Activated B cell treated with CpG ODN at 0.5 μM for 24 hours (primary cell): ENCODE results near the gene EYA3. TPM values are rescaled to one million over a fixed set of nuclear protein-coding genes. Genes with fewer than 3 reads are reported as not detected.
"Not testable (repeated sequence)": the region's sequence is repeated elsewhere in the genome, so short reads cannot be mapped to it uniquely, and the experiment has no call there.

Experiments
- ATAC-seq: fragments of 200-7000 bp; cut with Tn5 transposase; one replicate; pipeline ENCODE4 v1.10.0; 2021; ENCODE audit warnings: low read depth, mild to moderate bottlenecking, moderate library complexity
- CTCF ChIA-PET: fragments of 350-600 bp; sonication (Branson Sonifier 250); formaldehyde crosslinking; loops from one replicate; lab custom pipeline; 2021; ENCODE audit warnings: antibody characterized with exemption; lab: Charles Lee
- POLR2A ChIA-PET: fragments of 350-600 bp; sonication (Branson Sonifier 250); formaldehyde crosslinking; loops from one replicate; lab custom pipeline; 2021; ENCODE audit warnings: antibody characterized with exemption; lab: Charles Lee
- DNase-seq: peaks from one replicate; pipeline ENCODE4 v3.0.0; 2022
- H3K27ac Mint-ChIP-seq: one replicate; pipeline ENCODE4 v1.8.0; 2020; ENCODE audit warnings: mixed read lengths
- H3K27me3 Mint-ChIP-seq: one replicate; pipeline ENCODE4 v1.8.0; 2021; ENCODE audit warnings: mixed read lengths
- H3K36me3 Mint-ChIP-seq: one replicate; pipeline ENCODE4 v1.8.0; 2021; ENCODE audit warnings: low read depth, mixed read lengths
- H3K4me1 Mint-ChIP-seq: one replicate; pipeline ENCODE4 v1.8.0; 2021; ENCODE audit warnings: mixed read lengths
- H3K4me3 Mint-ChIP-seq: one replicate; pipeline ENCODE4 v1.8.0; 2020; ENCODE audit warnings: mild to moderate bottlenecking, mixed read lengths
- H3K9me3 Mint-ChIP-seq: one replicate; pipeline ENCODE4 v1.8.0; 2020; ENCODE audit warnings: mixed read lengths
- intact Hi-C: fragments of 100-400 bp; cut with micrococcal nuclease; formaldehyde crosslinking; loops from one replicate; pipeline ENCODE4 v1.15.1; 2024
- total RNA-seq: library from RNA; stranded (reverse); gene quantifications from 2 replicates; pipeline ENCODE4 v1.2.3, GENCODE V29; 2022
- TF ChIP-seq, protein P1 (sequence below): fragments of 200-600 bp; IDR thresholded peaks from one replicate; pipeline ENCODE4 v1.8.0; 2022; ENCODE audit warnings: antibody characterized with exemption, mild to moderate bottlenecking

Gene EYA3
- total RNA-seq, 1 donor from 2014 or later = 31.0 TPM

- no peak for ATAC-seq
- ChIA-PET CTCF (interaction anchor here (1.0 kb wide), 1 partner anchor 153 kb away, joined by 3 read pairs; no protein-coding TSS in a partner anchor), POLR2A (no interaction called here)
- Mint-ChIP-seq H3K4me3 (no peak overlapping the region), H3K4me1 (no peaks in the 10 kb centered on the region), H3K36me3 (peaks cover 63% of the 10 kb centered on the region), H3K27me3 (no peaks in the 10 kb centered on the region), H3K9me3 (no peaks in the 10 kb centered on the region), H3K27ac (no peak overlapping the region)
- TF ChIP-seq, protein P1, sequence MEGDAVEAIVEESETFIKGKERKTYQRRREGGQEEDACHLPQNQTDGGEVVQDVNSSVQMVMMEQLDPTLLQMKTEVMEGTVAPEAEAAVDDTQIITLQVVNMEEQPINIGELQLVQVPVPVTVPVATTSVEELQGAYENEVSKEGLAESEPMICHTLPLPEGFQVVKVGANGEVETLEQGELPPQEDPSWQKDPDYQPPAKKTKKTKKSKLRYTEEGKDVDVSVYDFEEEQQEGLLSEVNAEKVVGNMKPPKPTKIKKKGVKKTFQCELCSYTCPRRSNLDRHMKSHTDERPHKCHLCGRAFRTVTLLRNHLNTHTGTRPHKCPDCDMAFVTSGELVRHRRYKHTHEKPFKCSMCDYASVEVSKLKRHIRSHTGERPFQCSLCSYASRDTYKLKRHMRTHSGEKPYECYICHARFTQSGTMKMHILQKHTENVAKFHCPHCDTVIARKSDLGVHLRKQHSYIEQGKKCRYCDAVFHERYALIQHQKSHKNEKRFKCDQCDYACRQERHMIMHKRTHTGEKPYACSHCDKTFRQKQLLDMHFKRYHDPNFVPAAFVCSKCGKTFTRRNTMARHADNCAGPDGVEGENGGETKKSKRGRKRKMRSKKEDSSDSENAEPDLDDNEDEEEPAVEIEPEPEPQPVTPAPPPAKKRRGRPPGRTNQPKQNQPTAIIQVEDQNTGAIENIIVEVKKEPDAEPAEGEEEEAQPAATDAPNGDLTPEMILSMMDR = no peak
- intact Hi-C loops = no loop called here
- DNase-seq = no peak
Observed at GRCh38 chr1:28010969-28011368, 77.4 kb downstream of the EYA3 start.

DNA sequence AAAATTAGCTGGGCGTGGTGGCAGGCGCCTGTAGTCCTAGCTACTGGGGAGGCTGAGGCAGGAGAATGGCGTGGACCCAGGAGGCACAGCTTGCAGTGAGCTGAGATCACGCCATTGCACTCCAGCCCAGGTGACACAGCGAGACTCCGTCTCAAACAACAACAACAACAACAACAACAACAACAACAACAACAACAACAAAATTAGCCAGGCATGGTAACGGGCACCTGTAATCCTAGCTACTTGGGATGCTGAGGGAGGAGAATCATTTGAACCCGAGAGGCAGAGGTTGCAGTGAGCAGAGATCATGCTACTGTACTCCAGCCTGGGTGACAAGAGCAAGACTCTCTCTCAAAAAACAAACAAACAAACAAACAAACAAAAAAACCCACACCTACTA is 85.3 kb downstream of the EYA3 start:
- ATAC-seq, H3K27ac Mint-ChIP-seq, H3K4me1 Mint-ChIP-seq, H3K27me3 Mint-ChIP-seq, H3K4me3 Mint-ChIP-seq, H3K9me3 Mint-ChIP-seq, CTCF ChIA-PET, DNase-seq, intact Hi-C loops: not testable (repeated sequence)
- POLR2A ChIA-PET = interaction anchor here (0.7 kb wide), 1 partner anchor 762 kb away, joined by 3 read pairs; no protein-coding TSS in a partner anchor
- H3K36me3 Mint-ChIP-seq = peaks cover 55% of the 10 kb centered on the region

GRCh38 chr1:28002600-28002999 is 85.8 kb downstream of the EYA3 start:
- intact Hi-C loops = no loop called here
- Mint-ChIP-seq H3K36me3 (peaks cover 55% of the 10 kb centered on the region), H3K27ac (no peak overlapping the region)

GRCh38 chr1:27999055-27999454 is 89.4 kb downstream of the EYA3 start:
- no peak for DNase-seq
- no peak overlapping the region for H3K4me3 Mint-ChIP-seq
- peaks cover 58% of the 10 kb centered on the region for H3K36me3 Mint-ChIP-seq
- no peaks in the 10 kb centered on the region for H3K27me3 Mint-ChIP-seq
- ChIA-PET POLR2A (interaction anchor here (0.7 kb wide), 1 partner anchor 14 kb away, joined by 3 read pairs; no protein-coding TSS in a partner anchor), CTCF (interaction anchor here (0.8 kb wide), 1 partner anchor 59 kb away, joined by 3 read pairs; no protein-coding TSS in a partner anchor)
- H3K9me3 Mint-ChIP-seq = no peaks in the 10 kb centered on the region
- TF ChIP-seq, protein P1 = no peak
- intact Hi-C loops = no loop called here
- no peak overlapping the region for H3K27ac Mint-ChIP-seq
- ATAC-seq = no peak
- no peaks in the 10 kb centered on the region for H3K4me1 Mint-ChIP-seq

More at GRCh38 chr1:28002600-28002999, 85.8 kb downstream of the EYA3 start:
- ChIA-PET CTCF (no interaction called here), POLR2A (no interaction called here)
- Mint-ChIP-seq H3K4me1 (no peaks in the 10 kb centered on the region), H3K4me3 (no peak overlapping the region), H3K27me3 (no peaks in the 10 kb centered on the region), H3K9me3 (no peaks in the 10 kb centered on the region)
- TF ChIP-seq, protein P1 = no peak
- no peak for DNase-seq
- no peak for ATAC-seq

DNA sequence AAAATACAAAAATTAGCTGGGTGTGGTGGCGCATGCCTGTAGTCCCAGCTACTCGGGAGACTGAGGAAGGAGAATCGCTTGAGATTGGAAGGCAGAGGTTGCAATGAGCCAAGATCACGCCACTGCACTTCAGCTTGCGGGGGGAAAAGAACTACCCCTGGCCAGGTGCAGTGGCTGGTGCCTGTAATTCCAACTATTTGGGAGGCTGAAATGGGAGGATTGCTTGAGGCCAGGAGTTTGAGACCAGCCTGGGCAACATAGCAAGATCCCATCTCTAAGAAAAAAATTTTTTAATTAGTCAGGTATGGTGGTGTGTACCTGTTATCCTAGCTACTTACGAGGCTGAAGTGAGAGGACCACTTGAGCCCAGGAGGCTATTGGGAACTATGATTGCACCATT is 93.9 kb downstream of the EYA3 start:
- peaks cover 80% of the 10 kb centered on the region for H3K36me3 Mint-ChIP-seq
- POLR2A ChIA-PET = interaction anchor here (0.6 kb wide), 1 partner anchor 1020 kb away, joined by 9 read pairs; no protein-coding TSS in a partner anchor
- not testable (repeated sequence) for H3K27ac Mint-ChIP-seq

GRCh38 chr1:27994060-27994459 is 94.3 kb downstream of the EYA3 start:
- no peak overlapping the region for H3K4me3 Mint-ChIP-seq
- CTCF ChIA-PET = interaction anchor here (2.2 kb wide), 1 partner anchor 136 kb away, joined by 8 read pairs; no protein-coding TSS in a partner anchor
- POLR2A ChIA-PET = interaction anchor here (0.6 kb wide), 1 partner anchor 1020 kb away, joined by 9 read pairs; no protein-coding TSS in a partner anchor
- H3K4me1 Mint-ChIP-seq = peaks cover 5% of the 10 kb centered on the region
- peaks cover 80% of the 10 kb centered on the region for H3K36me3 Mint-ChIP-seq
- intact Hi-C loops = no loop called here
- H3K27ac Mint-ChIP-seq = no peak overlapping the region
- H3K27me3 Mint-ChIP-seq = no peaks in the 10 kb centered on the region
- no peak for DNase-seq
- TF ChIP-seq, protein P1 = no peak
- ATAC-seq = no peak
- no peaks in the 10 kb centered on the region for H3K9me3 Mint-ChIP-seq

More for the DNA sequence above, 93.9 kb downstream of the EYA3 start:
- intact Hi-C loops, H3K4me3 Mint-ChIP-seq, H3K4me1 Mint-ChIP-seq, H3K27me3 Mint-ChIP-seq, H3K9me3 Mint-ChIP-seq, DNase-seq, ATAC-seq: not testable (repeated sequence)
- CTCF ChIA-PET = interaction anchor here (2.2 kb wide), 1 partner anchor 137 kb away, joined by 8 read pairs; no protein-coding TSS in a partner anchor
